NCI-H748 (cell line): ENCODE measurements around the gene CCNB1IP1.
"Not testable (repeated sequence)": the region's sequence is repeated elsewhere in the genome, so short reads cannot be mapped to it uniquely, and the experiment has no call there.

ENCODE experiments used
- DNase-seq: peaks from one replicate; lab custom pipeline; 2025; ENCODE audit not compliant: unreplicated experiment; lab: John Stamatoyannopoulos, UW

CCNB1IP1 gene

DNA sequence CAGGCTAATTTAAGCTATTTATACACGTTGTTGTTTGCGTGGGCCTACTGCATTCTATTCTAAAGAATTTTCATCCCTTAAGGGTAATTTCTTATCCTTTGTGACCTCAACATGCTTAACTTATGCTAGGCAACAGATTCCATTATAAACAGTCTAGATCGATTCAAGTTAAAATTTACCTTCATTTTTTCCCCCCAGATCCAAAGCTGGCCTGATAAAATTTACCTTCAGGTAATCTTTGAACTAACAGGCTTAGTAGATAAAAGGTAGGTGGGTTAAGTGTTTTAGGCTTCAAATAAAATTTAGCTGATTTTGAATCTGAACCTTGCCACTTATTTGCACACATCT, 389 bp upstream of the CCNB1IP1 start:
- no peak for DNase-seq

DNA sequence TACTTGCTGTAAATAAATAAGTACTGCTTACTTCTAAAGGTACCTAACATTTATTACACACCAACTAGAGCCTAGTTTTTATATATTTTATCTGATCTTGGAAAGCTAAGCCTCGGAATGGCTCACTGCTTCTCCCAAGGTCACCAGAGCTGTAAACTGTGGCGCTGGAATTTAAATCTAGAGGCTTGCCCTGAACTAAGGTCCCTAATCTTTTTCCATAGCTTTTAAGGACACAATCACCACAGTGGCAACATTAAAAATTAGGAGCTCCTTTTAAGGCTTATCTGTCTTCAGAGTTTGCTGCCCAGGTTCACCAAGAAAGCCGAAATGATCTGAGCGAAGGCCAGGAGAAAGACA, 670 bp downstream of the CCNB1IP1 start:
- DNase-seq: peak; percentile 34

DNA sequence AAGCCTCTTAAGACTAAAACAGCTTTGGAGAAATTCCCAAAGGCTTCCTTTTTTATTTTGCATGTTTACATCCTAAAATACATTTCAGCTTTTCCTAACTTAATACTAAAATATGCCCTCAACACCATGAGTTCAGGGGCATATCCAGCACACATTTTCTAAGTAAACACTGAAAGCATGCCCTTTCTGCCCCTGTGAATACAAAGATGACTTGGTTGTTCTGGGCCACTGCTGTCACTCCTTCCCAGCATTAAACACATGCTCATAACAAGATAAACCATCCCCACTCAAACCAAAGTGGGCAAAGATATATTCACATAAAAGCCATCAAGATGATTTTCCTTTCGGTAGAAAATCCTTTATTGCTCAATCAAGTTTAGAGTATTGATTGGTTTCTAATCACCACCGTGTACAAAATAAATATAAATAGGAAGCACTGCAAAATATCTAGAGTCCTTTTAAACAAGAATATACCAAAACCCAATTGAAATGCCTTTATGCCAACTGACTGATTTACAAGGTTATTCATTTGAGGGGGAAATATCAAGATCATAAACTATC, 1.9 kb downstream of the CCNB1IP1 start:
- DNase-seq: no peak

DNA sequence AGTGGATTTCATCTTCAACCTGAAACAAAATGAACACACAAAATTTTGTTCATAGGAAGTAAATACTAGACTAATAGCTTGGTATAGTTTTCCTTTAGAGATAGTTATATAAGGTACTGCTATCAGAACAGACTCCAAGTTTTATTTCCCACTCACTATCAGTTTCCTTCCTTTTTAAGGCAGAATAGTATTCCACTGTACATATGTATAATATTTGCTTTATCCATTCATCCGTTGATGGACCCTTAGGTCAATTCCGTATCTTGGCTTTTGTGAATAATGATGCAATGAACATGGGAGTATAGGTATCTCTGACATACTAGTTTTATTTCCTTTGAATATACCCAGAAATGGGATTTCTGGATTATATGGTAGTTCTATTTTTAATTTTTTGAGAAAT, 3.7 kb downstream of the CCNB1IP1 start:
- no peak for DNase-seq

DNA sequence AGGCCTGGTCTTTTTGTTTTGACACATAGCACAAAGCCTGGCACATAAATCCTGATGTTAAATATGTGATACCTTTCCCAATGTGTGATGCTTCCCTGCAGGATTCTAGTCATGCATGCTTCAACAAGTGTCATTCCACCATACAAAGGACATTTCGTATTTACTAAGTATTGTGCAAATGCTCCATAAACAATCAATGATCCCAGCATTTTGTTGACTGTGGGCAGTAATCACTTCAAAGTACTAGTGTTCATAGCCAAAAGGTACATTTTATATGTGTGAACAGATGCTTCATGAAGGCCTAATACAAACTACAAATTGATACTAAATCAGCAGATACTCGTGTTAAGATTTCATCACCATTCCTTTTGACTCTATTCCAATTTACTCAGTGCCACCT, 4.4 kb downstream of the CCNB1IP1 start:
- DNase-seq: no peak

DNA sequence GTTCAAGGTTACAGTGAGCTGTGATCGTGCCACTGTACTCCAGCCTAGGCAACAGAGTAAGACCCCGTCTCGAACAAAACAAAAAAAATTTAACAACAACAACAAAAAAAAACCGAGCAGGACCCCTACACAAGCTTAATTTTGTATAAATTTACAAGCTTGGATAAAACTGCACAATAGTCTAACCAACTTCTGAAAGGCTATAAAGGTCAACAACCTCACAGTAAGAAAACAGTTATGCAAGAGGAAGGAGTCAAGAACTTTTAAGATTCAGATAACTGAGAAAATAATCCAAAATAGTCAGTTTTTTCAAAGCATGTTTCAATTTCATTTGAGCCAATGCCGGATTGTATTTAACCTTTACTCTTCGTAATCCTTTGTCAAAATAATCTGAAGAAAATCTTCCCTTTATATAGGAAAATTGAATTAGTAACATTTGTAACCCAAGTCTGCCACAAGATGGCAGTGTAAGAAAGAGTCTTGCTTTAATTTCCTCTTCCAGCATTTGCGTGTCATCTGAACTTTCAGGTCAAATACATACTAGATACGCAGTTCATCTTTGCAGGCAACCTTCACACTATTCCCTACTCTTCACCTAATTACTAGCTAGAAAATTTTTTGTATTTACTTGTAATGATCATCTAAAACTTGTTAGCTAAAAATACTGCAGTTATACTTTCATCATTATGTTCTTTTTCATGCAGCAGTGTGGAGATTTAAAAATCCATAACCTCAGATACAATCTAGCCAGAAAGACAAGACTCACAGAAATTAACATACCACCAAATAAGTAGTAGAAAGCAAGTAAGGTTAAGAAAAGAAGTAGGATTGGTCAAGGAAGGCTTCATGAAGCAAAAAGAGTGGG, 5.8 kb downstream of the CCNB1IP1 start:
- DNase-seq: peak; percentile 67

DNA sequence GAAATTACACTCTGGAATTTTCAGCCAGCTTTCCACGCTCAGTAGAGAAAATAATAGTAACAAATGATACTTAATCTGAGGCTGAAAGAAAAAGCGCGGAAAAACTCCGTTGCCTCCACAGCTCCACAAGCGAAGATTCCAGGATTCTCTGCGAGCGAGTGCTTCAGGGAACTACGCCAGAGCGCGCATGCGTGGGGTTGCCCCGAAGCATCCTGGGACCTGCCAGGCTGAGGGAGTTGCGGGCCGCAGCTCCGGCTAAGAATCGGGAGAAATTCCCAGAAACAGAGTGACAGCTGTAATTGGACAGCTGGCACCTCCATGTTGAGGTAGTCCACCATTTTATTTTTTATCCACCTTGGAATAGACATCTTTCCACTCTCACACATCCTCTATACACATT, 15.4 kb downstream of the CCNB1IP1 start:
- DNase-seq: no peak

DNA sequence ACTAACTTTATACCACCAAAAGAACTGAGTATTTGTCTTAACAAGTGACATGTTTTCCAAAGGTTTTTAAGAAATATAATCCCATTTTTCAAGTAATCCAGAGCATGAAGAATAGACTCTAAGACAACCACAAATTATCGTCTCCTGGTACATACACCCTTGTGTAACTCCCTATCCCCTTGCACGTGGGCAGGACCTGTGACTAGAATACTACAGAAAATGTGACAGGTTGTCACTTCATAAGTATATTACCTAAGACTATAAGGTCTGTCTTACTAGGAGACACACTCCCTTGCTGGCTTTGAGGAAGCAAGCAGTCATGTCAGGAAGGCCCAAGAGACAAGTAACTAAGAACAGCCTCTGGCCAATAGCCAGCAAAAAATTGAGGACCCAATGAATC, 19.1 kb downstream of the CCNB1IP1 start:
- DNase-seq: no peak

DNA sequence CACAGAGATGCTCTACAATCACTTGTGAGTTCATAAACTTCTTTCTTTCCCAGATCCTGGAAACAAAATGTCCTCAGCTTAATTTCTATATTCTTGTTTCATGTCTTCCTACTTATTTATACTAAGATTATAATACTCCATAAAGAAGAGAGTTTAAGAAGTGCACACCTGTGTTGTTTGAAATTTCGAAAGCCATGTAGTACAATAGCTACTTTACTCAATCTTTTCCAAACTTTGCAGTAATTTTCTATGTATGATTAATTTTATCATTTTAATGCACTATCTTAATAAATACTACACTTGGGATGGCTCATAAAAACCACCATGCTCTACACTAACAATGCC, 27.0 kb downstream of the CCNB1IP1 start:
- no peak for DNase-seq

DNA sequence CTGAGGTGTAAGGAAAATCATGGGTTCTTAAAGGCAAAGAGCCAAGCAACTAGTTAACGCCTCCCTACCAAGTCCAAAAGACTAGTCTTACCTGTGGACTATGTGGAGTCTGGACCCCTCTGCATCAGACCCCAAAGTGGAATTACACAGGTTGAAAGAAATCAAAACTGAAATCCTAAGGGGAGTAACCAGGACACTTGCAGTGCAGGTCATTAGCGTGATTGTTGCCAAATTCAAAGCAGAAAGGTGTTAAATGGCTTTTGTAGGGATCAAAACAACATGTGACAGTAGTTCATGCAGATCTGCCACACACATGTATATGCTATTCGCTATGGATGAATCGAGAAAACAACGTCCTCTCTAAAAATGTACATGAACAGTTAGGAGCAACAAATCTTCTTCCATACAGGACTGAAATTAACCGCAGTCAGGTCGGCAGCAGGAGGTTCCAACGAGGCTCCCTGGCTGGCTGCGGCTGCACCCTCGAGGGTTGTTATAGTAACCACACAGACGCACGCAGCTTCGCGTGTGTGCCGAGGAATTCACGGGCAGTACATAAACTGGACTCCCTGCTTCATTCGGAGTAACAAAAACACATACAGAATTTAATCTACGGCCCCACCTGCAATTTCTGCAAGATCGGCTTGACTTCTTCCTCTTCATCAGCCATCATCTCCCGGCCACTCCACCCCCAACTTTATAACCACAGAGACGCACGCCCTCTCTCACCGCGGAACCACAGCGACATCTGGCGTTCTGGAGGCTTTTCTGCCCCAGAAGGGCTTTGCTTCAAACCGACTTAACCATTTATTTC, 27.6 kb downstream of the CCNB1IP1 start, which contains the start of gene TTC5:
TTC5 (minus strand) TSS at position 687 of the 814 bp plus-strand sequence; CDS start at position 673, 14 bp downstream.
- peak; percentile 84 for DNase-seq

DNA sequence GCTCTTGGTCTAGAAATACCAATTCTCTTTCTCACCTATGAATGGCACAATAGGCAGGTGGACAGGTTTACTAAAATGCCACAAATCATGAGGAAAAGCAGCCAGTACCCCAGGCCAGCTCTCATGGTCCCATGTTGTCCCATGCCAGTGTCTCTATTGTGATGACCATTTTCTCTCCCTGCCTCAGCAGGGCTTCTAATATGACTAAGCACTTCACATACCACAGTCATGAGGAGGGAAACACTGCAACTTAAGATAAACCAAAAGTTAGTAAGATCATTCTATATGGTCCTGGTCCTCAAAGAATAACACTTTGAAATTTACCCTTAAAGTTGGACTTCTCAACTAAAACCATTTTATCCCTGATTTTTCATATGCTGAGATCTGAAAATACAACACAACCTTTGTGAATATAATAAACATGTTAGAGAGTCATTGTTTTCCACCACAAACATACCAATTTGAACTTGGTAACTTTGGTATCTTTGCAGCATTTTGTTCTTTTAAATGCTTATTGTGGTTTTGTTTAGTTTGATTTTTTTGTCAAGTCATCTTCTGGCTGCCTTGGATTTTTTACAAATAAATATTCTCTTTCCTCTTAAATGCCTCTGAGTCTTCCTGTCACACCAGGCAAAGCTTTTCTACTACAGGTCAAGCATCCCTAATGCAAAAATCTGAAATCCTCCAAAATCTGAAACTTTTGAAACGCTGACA, 30.9 kb downstream of the CCNB1IP1 start:
- no peak for DNase-seq

DNA sequence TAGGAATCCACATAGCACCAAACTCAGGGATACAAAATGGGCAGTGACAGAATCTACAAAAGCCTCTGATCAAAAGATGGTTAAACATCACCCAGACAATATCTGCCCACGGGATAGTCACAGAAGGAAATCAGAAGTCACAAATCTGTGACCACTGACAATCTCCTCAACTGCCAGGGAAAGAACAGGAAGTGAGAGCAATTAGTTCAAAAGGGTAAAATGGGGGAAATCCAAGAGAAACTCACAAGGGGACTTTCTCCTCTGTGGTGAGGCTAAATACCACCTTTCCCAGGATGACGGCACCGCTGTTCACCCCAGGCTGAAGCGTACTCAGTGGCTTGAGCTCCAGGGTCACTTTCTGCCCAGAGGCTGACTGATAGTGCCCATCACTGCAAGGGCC, 38.0 kb downstream of the CCNB1IP1 start:
- DNase-seq: no peak

DNA sequence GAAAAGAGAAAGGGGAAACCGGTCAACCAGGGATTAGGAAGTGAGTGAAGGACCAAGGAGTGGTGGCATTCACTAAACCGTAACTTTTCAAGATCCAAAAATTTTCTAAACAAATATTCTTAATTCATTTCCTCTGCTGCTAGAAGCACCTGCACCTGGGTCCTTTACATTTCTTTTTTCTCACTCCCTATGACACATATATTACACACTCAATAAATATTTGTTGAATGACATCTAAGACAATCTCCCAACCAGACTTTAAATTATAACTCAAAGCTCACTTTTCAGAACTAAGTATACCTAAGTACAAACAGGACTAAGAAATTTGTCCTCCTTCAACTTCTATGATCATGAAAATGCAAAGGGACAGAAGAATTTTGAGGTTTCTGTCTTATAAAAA, 38.4 kb downstream of the CCNB1IP1 start:
- no peak for DNase-seq

DNA sequence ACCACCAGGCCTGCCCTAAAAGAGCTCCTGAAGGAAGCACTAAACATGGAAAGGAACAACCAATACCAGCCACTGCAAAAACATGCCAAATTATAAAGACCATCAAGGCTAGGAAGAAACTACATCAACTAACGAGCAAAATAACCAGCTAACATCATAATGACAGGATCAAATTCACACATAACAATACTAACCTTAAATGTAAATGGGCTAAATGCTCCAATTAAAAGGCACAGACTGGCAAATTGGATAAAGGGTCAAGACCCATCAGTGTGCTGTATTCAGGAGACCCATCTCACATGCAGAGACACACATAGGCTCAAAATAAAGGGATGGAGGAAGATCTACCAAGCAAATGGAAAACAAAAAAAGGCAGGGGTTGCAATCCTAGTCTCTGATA, 51.1 kb downstream of the CCNB1IP1 start:
- not testable (repeated sequence) for DNase-seq

DNA sequence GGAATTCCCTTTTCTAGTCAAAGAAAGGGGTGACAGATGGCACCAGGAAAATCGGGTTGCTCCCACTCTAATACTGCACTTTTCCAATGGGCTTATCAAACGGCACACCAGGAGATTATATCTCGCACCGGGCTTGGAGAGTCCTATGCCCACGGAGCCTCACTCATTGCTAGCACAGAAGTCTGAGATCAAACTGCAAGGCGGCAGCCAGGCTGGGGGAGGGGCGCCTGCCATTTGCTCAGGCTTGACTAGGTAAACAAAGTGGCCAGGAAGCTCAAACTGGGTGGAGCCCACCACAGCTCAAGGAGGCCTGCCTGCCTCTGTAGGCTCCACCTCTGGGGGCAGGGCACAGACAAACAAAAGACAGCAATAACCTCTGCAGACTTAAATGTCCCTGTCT, 52.8 kb downstream of the CCNB1IP1 start:
- DNase-seq: peak; percentile 31

DNA sequence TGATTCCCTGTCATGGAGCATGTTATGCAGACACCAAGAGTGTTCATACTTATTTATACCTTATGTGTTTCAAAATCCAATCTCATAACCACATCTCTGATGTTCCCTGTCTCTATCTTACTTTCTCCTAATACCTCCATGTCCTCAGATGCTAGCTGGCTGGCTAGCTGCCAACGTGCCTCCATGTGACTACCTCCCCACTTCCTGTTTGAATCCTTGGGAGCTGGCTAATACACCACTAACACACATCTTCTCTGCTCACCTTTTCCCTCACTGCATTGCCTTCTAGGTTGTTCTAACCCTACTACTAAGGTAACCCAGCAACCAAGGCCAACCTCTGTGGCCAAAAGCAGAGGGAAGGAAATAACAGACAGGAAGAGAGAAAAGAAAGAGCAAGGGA, 54.7 kb downstream of the CCNB1IP1 start:
- peak; percentile 40 for DNase-seq

DNA sequence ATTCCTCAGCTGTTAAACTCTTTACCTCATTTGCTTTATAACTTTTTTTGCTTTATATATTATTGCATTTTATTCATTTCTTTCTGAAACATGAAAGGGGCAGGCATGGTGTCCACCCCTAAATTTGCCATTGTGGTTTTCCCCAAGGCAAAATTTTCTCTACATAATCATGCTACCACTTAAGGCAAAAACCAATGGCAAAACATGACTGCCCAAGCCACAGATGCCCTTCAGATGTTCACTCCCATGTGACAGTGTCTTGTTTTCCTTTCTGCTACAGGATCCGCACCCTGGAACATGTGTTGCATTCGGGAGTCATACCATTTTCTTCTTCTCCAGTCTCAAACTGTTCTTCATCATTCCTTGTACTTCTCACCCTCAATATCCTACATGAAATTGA, 55.7 kb downstream of the CCNB1IP1 start:
- no peak for DNase-seq

DNA sequence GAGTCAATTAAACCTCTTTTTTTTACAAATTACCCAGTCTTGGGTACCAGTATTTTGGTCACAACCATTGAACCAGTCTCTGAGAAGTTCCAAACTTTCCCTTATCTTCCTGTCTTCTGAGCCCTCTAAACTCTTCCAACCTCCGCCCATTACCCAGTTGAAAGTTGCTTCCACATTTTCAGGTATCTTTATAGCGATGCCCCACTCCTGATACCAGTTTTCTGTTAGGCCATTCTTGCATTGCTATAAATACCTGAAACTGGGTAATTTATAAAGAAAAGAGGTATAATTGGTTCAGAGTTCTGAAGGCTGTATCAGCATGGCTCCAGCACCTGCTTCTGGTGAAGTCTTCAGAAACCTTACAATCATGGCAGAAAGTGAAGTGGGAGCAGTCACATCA, 59.0 kb downstream of the CCNB1IP1 start:
- no peak for DNase-seq

DNA sequence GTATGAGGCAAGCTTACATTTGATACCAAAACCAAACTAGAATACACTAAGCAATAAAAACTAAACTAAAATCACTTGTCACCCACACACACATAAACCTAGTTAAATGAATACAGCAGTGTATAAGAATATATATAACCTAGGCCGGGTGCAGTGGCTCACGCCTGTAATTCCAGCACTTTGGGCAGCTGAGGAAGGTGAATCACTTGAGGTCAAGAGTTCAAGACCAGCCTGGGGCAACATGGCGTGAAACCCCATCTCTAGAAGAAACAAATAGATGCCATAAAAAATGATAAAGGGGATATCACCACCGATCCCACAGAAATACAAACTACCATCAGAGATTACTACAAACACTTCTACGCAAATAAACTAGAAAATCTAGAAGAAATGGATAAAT, 68.7 kb downstream of the CCNB1IP1 start:
- DNase-seq: not testable (repeated sequence)

DNA sequence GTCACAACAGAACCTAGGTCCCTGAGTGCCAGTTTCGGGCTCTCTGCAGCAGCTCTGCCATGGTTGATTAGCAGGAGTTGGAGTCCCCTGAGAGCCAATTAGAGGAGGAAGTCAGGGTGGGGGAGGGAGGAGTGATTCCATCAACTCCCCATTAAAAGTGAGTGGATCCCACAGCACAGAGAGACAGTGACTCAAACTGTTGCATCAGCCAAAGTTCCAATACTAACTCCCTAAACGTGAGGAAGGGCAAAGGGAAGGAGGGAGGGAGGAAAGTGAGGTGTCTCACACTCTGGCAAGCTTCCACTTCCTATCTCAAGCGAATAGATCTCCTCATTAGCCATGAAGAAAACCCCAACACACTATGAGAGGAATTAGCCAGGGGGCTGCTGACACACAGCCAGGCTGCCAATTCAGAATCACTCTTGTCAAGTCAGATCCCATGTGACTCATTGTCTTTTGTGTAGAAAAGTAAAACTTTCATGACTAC, 70.4 kb downstream of the CCNB1IP1 start:
- DNase-seq: no peak
